Liver (tissue), 9 donors: ENCODE data around the gene TEX264. TPM values are rescaled to one million over a fixed set of nuclear protein-coding genes. Genes with fewer than 3 reads are reported as not detected.

ENCODE experiments used
- DNase-seq: peaks from one replicate; pipeline ENCODE4 v3.0.0-alpha.2; 2017; ENCODE audit warnings: low spot score
- H3K27ac ChIP-seq, 2 donors: one replicate each; pipeline ENCODE4 v1.7.0; 2013; ENCODE audit warnings: inconsistent platforms in 2 of 2, low read length in 2 of 2, control low read depth in 1 of 2, low read depth in 1 of 2, mild to moderate bottlenecking in 1 of 2
- H3K27me3 ChIP-seq, 4 donors: one replicate each; pipeline versions ENCODE4 v1.6.1 to v1.7.0; 2013; ENCODE audit warnings: low read length in 3 of 4, inconsistent platforms in 1 of 4, mild to moderate bottlenecking in 1 of 4, moderate library complexity in 1 of 4; ENCODE audit not compliant: control insufficient read depth in 4 of 4, insufficient read depth in 4 of 4
- H3K36me3 ChIP-seq, 4 donors: one replicate each; pipeline versions ENCODE4 v1.6.1 to v1.7.0; 2013; ENCODE audit warnings: low read length in 3 of 4, mild to moderate bottlenecking in 3 of 4, low read depth in 1 of 4, moderate library complexity in 1 of 4; ENCODE audit not compliant: control insufficient read depth in 4 of 4, insufficient read depth in 3 of 4
- H3K4me1 ChIP-seq, 4 donors: one replicate each; pipeline versions ENCODE4 v1.6.1 to v1.7.0; 2013; ENCODE audit warnings: low read length in 3 of 4, mild to moderate bottlenecking in 3 of 4, moderate library complexity in 1 of 4; ENCODE audit not compliant: control insufficient read depth in 4 of 4, insufficient read depth in 4 of 4
- H3K4me3 ChIP-seq, 3 donors: one replicate each; pipeline versions ENCODE4 v1.6.1 to v1.7.0; 2013; ENCODE audit warnings: low read length in 3 of 3, control low read depth in 1 of 3, low read depth in 1 of 3, mild to moderate bottlenecking in 1 of 3
- H3K9ac ChIP-seq, 2 donors: one replicate each; pipeline ENCODE4 v1.7.0; 2013; ENCODE audit warnings: low read length in 2 of 2, mild to moderate bottlenecking in 2 of 2, moderate library complexity in 2 of 2, control low read depth in 1 of 2, low read depth in 1 of 2
- H3K9me3 ChIP-seq, 4 donors: one replicate each; pipeline versions ENCODE4 v1.6.1 to v1.7.0; 2013; ENCODE audit warnings: low read length in 3 of 4; ENCODE audit not compliant: control insufficient read depth in 4 of 4
- EGR1 ChIP-seq, 2 donors: IDR thresholded peaks; 2 replicates each; pipeline ENCODE4 v1.6.1; 2016 to 2018; ENCODE audit warnings: antibody characterized with exemption in 2 of 2, low read depth in 2 of 2
- FOXA1 ChIP-seq: IDR thresholded peaks from 2 replicates; pipeline ENCODE4 v1.6.1; 2016; ENCODE audit warnings: antibody characterized with exemption
- FOXA2 ChIP-seq: IDR thresholded peaks from 2 replicates; pipeline ENCODE4 v1.6.1; 2016; ENCODE audit warnings: antibody characterized with exemption
- GABPA ChIP-seq, 2 donors: IDR thresholded peaks in 1 of 2; conservative IDR thresholded peaks in 1 of 2; 2 replicates each; pipeline ENCODE4 v1.6.1; 2016; ENCODE audit warnings: antibody characterized with exemption in 2 of 2, mild to moderate bottlenecking in 1 of 2, moderate library complexity in 1 of 2
- JUND ChIP-seq, 2 donors: IDR thresholded peaks; 2 replicates each; pipeline ENCODE4 v1.6.1; 2016; ENCODE audit warnings: antibody characterized with exemption in 2 of 2
- RXRA ChIP-seq, 2 donors: IDR thresholded peaks; 2 replicates each; pipeline ENCODE4 v1.6.1; 2017 to 2018; ENCODE audit warnings: antibody characterized with exemption in 2 of 2, mild to moderate bottlenecking in 1 of 2
- SP1 ChIP-seq: IDR thresholded peaks from 2 replicates; pipeline ENCODE4 v1.6.1; 2018; ENCODE audit warnings: antibody characterized with exemption, mild to moderate bottlenecking
- YY1 ChIP-seq: IDR thresholded peaks from 2 replicates; pipeline ENCODE4 v1.6.1; 2016; ENCODE audit warnings: antibody characterized with exemption, mild to moderate bottlenecking
- ZBTB33 ChIP-seq: IDR thresholded peaks from 2 replicates; pipeline ENCODE4 v1.6.1; 2016; ENCODE audit warnings: antibody characterized with exemption
- WGBS: extraction: QIAGEN DNeasy Blood & Tissue Kit; methylation state at CpG from one replicate; pipeline ENCODE4 v1.1.7; 2013; 5-methylcytosine and 5-hydroxymethylcytosine counted together
- polyA plus RNA-seq, 2 donors: library from polyadenylated mRNA; stranded (reverse) in 1 of 2; unstranded in 1 of 2; fragments of 200-250 nt in 1 of 2; fragments of >200 nt in 1 of 2; fragmentation: Nextera tagmentation in 1 of 2; extraction: Ambion mirVana in 1 of 2; gene quantifications; one replicate each; pipeline versions ENCODE4 v1.2.1 to v1.2.3, GENCODE V29; 2013 to 2015
- total RNA-seq, 2 donors: library from RNA; depleted of rRNA; stranded (reverse); fragments of >200 nt; gene quantifications; one replicate each; pipeline ENCODE4 v1.2.3, GENCODE V29; 2014
- TF ChIP-seq, protein P1 (sequence below): IDR thresholded peaks from 2 replicates; pipeline ENCODE4 v1.6.1; 2016; ENCODE audit warnings: antibody characterized with exemption
- TF ChIP-seq, protein P2 (sequence below): IDR thresholded peaks from 2 replicates; pipeline ENCODE4 v1.6.1; 2016; ENCODE audit warnings: antibody characterized with exemption
- TF ChIP-seq, protein P3 (sequence below): IDR thresholded peaks from 2 replicates; pipeline ENCODE4 v1.6.1; 2016; ENCODE audit warnings: antibody characterized with exemption, mild to moderate bottlenecking
- TF ChIP-seq, protein P4 (sequence below): fragments of 150-350 bp; IDR thresholded peaks from 2 replicates; pipeline ENCODE4 v1.5.1; 2017; ENCODE audit warnings: improper control_type of control experiment, low read depth, low read length; ENCODE audit not compliant: missing input control
- donor health status: healthy.
- donor health status: healthy.
- donor health status: healthy.
- donor health status: healthy.
- donor health status: healthy.

TEX264 gene
- total and polyA plus RNA-seq, 4 donors, result 21.2 to 48.4 (median 35.6) TPM

GRCh38 chr3:51700403-51700802 lies 29.4 kb downstream of the TEX264 start (continued):
- TF ChIP-seq, protein P1, sequence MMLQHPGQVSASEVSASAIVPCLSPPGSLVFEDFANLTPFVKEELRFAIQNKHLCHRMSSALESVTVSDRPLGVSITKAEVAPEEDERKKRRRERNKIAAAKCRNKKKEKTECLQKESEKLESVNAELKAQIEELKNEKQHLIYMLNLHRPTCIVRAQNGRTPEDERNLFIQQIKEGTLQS, result no peak
- TF ChIP-seq SP1 (no peak), ZBTB33 (no peak)

- peaks cover 9 to 65% (median 28%) of the 10 kb centered on the region in 4 donors for H3K36me3 ChIP-seq
- no peak overlapping the region for H3K4me3 ChIP-seq
- peaks cover 0 to 3% (median 1%) of the 10 kb centered on the region in 4 donors for H3K4me1 ChIP-seq
- no peak overlapping the region for H3K27ac ChIP-seq
- no peak overlapping the region for H3K9ac ChIP-seq
- no peak for TF ChIP-seq GABPA (IDR thresholded peaks at IDR 0.05 in 1 of 2, conservative IDR thresholded peaks at IDR 0.05 in 1 of 2)
- no peak for TF ChIP-seq RXRA (IDR thresholded peaks at IDR 0.05)
- no peak for TF ChIP-seq FOXA2
- no peak for TF ChIP-seq JUND (IDR thresholded peaks at IDR 0.05)
- no peak for TF ChIP-seq YY1
- no peak for TF ChIP-seq ZBTB33
- TF ChIP-seq, protein P2, sequence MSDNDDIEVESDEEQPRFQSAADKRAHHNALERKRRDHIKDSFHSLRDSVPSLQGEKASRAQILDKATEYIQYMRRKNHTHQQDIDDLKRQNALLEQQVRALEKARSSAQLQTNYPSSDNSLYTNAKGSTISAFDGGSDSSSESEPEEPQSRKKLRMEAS, result no peak
- no peaks in the 10 kb centered on the region for H3K27me3 ChIP-seq
- whole genome bisulfite sequencing, result 99% methylated on average over 2 of the region's 2 CpGs
- no peaks in the 10 kb centered on the region for H3K9me3 ChIP-seq
- DNase-seq, result no peak
Observed at GRCh38 chr3:51702156-51702555, 31.1 kb downstream of the TEX264 start.

- TF ChIP-seq, protein P2, result no peak
- no peak for TF ChIP-seq EGR1 (IDR thresholded peaks at IDR 0.05; ENCODE audit: low read depth in 2 of 2)
- TF ChIP-seq JUND (IDR thresholded peaks at IDR 0.05), result no peak
- TF ChIP-seq FOXA1, result no peak
- TF ChIP-seq, protein P1, result no peak
- TF ChIP-seq GABPA (IDR thresholded peaks at IDR 0.05 in 1 of 2, conservative IDR thresholded peaks at IDR 0.05 in 1 of 2), result no peak
- TF ChIP-seq, protein P3, sequence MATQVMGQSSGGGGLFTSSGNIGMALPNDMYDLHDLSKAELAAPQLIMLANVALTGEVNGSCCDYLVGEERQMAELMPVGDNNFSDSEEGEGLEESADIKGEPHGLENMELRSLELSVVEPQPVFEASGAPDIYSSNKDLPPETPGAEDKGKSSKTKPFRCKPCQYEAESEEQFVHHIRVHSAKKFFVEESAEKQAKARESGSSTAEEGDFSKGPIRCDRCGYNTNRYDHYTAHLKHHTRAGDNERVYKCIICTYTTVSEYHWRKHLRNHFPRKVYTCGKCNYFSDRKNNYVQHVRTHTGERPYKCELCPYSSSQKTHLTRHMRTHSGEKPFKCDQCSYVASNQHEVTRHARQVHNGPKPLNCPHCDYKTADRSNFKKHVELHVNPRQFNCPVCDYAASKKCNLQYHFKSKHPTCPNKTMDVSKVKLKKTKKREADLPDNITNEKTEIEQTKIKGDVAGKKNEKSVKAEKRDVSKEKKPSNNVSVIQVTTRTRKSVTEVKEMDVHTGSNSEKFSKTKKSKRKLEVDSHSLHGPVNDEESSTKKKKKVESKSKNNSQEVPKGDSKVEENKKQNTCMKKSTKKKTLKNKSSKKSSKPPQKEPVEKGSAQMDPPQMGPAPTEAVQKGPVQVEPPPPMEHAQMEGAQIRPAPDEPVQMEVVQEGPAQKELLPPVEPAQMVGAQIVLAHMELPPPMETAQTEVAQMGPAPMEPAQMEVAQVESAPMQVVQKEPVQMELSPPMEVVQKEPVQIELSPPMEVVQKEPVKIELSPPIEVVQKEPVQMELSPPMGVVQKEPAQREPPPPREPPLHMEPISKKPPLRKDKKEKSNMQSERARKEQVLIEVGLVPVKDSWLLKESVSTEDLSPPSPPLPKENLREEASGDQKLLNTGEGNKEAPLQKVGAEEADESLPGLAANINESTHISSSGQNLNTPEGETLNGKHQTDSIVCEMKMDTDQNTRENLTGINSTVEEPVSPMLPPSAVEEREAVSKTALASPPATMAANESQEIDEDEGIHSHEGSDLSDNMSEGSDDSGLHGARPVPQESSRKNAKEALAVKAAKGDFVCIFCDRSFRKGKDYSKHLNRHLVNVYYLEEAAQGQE, result no peak
- TF ChIP-seq, protein P4, sequence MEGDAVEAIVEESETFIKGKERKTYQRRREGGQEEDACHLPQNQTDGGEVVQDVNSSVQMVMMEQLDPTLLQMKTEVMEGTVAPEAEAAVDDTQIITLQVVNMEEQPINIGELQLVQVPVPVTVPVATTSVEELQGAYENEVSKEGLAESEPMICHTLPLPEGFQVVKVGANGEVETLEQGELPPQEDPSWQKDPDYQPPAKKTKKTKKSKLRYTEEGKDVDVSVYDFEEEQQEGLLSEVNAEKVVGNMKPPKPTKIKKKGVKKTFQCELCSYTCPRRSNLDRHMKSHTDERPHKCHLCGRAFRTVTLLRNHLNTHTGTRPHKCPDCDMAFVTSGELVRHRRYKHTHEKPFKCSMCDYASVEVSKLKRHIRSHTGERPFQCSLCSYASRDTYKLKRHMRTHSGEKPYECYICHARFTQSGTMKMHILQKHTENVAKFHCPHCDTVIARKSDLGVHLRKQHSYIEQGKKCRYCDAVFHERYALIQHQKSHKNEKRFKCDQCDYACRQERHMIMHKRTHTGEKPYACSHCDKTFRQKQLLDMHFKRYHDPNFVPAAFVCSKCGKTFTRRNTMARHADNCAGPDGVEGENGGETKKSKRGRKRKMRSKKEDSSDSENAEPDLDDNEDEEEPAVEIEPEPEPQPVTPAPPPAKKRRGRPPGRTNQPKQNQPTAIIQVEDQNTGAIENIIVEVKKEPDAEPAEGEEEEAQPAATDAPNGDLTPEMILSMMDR, result no peak
- Histone ChIP-seq H3K36me3 (peaks cover 9 to 54% (median 25%) of the 10 kb centered on the region in 4 donors), H3K9ac (no peak overlapping the region), H3K4me3 (no peak overlapping the region), H3K9me3 (no peaks in the 10 kb centered on the region), H3K27me3 (no peaks in the 10 kb centered on the region), H3K4me1 (peaks cover 0 to 4% (median 1%) of the 10 kb centered on the region in 4 donors), H3K27ac (no peak overlapping the region)
- DNase-seq, result no peak
- 79% methylated on average over 6 of the region's 6 CpGs for WGBS
Observed at GRCh38 chr3:51703068-51703760, 32.2 kb downstream of the TEX264 start.
